SK-N-SH treated with all-trans-retinoic acid at 6 μM for 48 hours (cell line): ENCODE data around the gene PIGC.

Experiments used
- ESRRG ChIP-seq: fragments of 250-450 bp; sonication (Bioruptor Pico); IDR thresholded peaks from 2 replicates; pipeline ENCODE4 v1.6.1; 2021; ENCODE audit warnings: mild to moderate bottlenecking
- ISL1 ChIP-seq: fragments of 250-450 bp; sonication (Bioruptor Pico); IDR thresholded peaks from 2 replicates; pipeline ENCODE4 v2.1.2; 2022; ENCODE audit warnings: mild to moderate bottlenecking, moderate library complexity
- OSR1 ChIP-seq: fragments of 250-450 bp; sonication (Bioruptor Pico); IDR thresholded peaks from 2 replicates; pipeline ENCODE4 v1.8.0; 2022; ENCODE audit warnings: moderate library complexity, mild to moderate bottlenecking, inconsistent platforms
- PATZ1 ChIP-seq: fragments of 250-450 bp; sonication (Bioruptor Pico); IDR thresholded peaks from 2 replicates; pipeline ENCODE4 v1.8.0; 2020; ENCODE audit warnings: mild to moderate bottlenecking, moderate library complexity, borderline replicate concordance
- SNAI2 ChIP-seq: fragments of 250-450 bp; sonication (Bioruptor Pico); IDR thresholded peaks from 2 replicates; pipeline ENCODE4 v1.5.0; 2020; ENCODE audit warnings: mild to moderate bottlenecking, moderate library complexity
- ZNF70 ChIP-seq: fragments of 450-650 bp; formaldehyde crosslinking; IDR thresholded peaks from 2 replicates; pipeline ENCODE4 v1.5.0; 2020; ENCODE audit warnings: mild to moderate bottlenecking, moderate library complexity

GRCh38 chr1:172460887-172461315, 17.0 kb upstream of the PIGC start:
- TF ChIP-seq ZNF70 (CRISPR knock-in tag) (no peak), ESRRG (no peak), SNAI2 (CRISPR knock-in tag) (no peak), OSR1 (CRISPR knock-in tag) (no peak), ISL1 (no peak), PATZ1 (CRISPR knock-in tag) (no peak)
